Esophagus muscularis mucosa (tissue), 4 donors: ENCODE measurements around the gene PNPO. TPM values are rescaled to one million over a fixed set of nuclear protein-coding genes. Genes with fewer than 3 reads are reported as not detected.

Experiments
- DNase-seq: peaks from one replicate; pipeline ENCODE4 v3.0.0-alpha.2; 2017; ENCODE audit errors: extremely low spot score
- H3K27ac ChIP-seq, 4 donors: fragments of 200-600 bp; sonication (generic); replicated peaks in 1 of 4; 1 replicate in 3 of 4; 2 replicates in 1 of 4; pipeline ENCODE4 v1.5.1; 2016 to 2019; ENCODE audit warnings: mild to moderate bottlenecking in 1 of 4
- H3K27me3 ChIP-seq, 4 donors: fragments of 200-600 bp; sonication (generic); one replicate each; pipeline versions ENCODE4 v1.5.1 to v1.6.0; 2016 to 2019
- H3K36me3 ChIP-seq, 4 donors: fragments of 200-600 bp; sonication (generic); one replicate each; pipeline ENCODE4 v1.5.1; 2016 to 2019
- H3K4me1 ChIP-seq, 4 donors: fragments of 200-600 bp; sonication (generic); one replicate each; pipeline ENCODE4 v1.5.1; 2016 to 2019
- H3K4me3 ChIP-seq, 4 donors: fragments of 200-600 bp; sonication (generic); 1 replicate in 2 of 4; 2 replicates in 2 of 4; pipeline ENCODE4 v1.5.1; 2016 to 2019; ENCODE audit warnings: mild to moderate bottlenecking in 4 of 4, moderate library complexity in 1 of 4
- H3K9me3 ChIP-seq, 4 donors: fragments of 200-600 bp; sonication (generic); 1 replicate in 3 of 4; 2 replicates in 1 of 4; pipeline ENCODE4 v1.5.1; 2016 to 2019
- EP300 ChIP-seq: sonication (generic); formaldehyde crosslinking; IDR thresholded peaks from one replicate; pipeline ENCODE4 v1.6.1; 2017; ENCODE audit warnings: antibody characterized with exemption
- POLR2A ChIP-seq: fragments of 450-650 bp; IDR thresholded peaks from one replicate; pipeline ENCODE4 v1.6.1; 2017; ENCODE audit warnings: antibody characterized with exemption, moderate library complexity, mild to moderate bottlenecking, low read depth
- POLR2AphosphoS5 ChIP-seq, 2 donors: sonication (generic); formaldehyde crosslinking; IDR thresholded peaks; one replicate each; pipeline ENCODE4 v1.6.1; 2017; ENCODE audit warnings: antibody characterized with exemption in 2 of 2
- WGBS: methylation state at CpG from one replicate; pipeline ENCODE4 v1.1.5; 2018; 5-methylcytosine and 5-hydroxymethylcytosine counted together
- intact Hi-C: fragments of 100-400 bp; cut with DNase I; formaldehyde crosslinking; loops from one replicate; pipeline ENCODE4 v1.15.1; 2023
- total RNA-seq, 4 donors: library from RNA; depleted of rRNA; stranded (reverse); fragments of >200 nt; gene quantifications; one replicate each; pipeline versions ENCODE4 v1.1.0 to v1.2.1, GENCODE V29; 2016
- TF ChIP-seq, protein P1 (sequence below), 3 experiments: fragments of 200-600 bp in 2 of 3; fragments of 450-650 bp in 1 of 3; sonication (generic) in 2 of 3; IDR thresholded peaks; one replicate each; pipeline ENCODE4 v1.5.1; 2017 to 2019; ENCODE audit warnings: antibody characterized with exemption in 3 of 3, mild to moderate bottlenecking in 2 of 3, moderate library complexity in 1 of 3

PNPO gene
- total RNA-seq, 4 donors from 2014 or later = 21.2 to 32.8 (median 27.6) TPM

DNA sequence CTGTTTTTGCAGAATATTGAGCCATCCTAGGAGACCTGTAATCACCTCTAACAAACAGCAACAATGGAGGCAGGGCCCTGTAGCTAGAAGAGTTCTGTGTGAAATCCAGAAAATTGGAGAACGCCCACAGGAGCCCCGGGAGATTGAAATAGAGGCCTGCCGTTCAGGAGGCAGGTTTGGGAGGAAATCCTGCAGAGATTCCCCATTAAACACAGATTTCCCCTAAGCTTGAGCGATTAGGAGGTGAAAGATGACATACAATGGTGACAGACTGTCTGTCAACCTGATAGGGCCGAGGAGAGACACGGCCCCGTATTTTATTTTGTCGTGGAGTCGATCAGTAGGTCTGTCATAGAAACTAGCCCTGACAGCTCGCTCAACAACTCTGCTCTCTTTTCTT lies 47.8 kb downstream of the PNPO start:
- peaks cover 0 to 13% (median 12%) of the 10 kb centered on the region in 4 donors for H3K4me1 ChIP-seq
- peaks cover 0 to 1% (median 0%) of the 10 kb centered on the region in 4 donors for H3K36me3 ChIP-seq
- DNase-seq = no peak
- intact Hi-C loops = no loop called here
- H3K4me3 ChIP-seq = no peak overlapping the region
- H3K27me3 ChIP-seq = no peaks in the 10 kb centered on the region
- H3K9me3 ChIP-seq = no peaks in the 10 kb centered on the region
- no peak overlapping the region for H3K27ac ChIP-seq
- TF ChIP-seq POLR2AphosphoS5 (IDR thresholded peaks at IDR 0.05) (no peak), POLR2A (no peak), EP300 (no peak)
- TF ChIP-seq, protein P1, sequence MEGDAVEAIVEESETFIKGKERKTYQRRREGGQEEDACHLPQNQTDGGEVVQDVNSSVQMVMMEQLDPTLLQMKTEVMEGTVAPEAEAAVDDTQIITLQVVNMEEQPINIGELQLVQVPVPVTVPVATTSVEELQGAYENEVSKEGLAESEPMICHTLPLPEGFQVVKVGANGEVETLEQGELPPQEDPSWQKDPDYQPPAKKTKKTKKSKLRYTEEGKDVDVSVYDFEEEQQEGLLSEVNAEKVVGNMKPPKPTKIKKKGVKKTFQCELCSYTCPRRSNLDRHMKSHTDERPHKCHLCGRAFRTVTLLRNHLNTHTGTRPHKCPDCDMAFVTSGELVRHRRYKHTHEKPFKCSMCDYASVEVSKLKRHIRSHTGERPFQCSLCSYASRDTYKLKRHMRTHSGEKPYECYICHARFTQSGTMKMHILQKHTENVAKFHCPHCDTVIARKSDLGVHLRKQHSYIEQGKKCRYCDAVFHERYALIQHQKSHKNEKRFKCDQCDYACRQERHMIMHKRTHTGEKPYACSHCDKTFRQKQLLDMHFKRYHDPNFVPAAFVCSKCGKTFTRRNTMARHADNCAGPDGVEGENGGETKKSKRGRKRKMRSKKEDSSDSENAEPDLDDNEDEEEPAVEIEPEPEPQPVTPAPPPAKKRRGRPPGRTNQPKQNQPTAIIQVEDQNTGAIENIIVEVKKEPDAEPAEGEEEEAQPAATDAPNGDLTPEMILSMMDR (IDR thresholded peaks at IDR 0.05) = no peak
- 83% methylated on average over 10 of the region's 10 CpGs for WGBS

DNA sequence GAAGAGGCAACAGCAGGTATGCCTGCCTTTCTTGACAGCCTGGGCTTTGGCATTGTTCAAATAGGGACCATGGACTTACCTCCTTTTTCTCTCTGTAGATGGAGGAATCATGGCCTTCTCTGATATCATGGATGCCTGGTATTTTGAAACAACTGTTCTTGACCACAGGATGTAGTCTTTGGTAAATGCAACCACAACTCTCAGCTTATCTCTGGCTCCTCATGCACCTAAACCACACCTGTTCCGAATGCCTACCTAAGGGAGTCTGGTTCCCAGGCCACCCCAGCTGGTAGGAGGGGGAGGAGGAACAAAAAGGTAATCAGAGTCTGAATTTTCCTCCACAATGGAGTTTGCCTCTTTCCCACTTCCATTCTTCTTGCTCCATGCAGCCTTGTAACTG lies 48.3 kb downstream of the PNPO start:
- Histone ChIP-seq H3K9me3 (no peaks in the 10 kb centered on the region), H3K4me3 (no peak overlapping the region), H3K27me3 (peaks cover 0 to 2% (median 0%) of the 10 kb centered on the region in 4 donors), H3K4me1 (peaks cover 0 to 13% (median 12%) of the 10 kb centered on the region in 4 donors), H3K36me3 (no peaks in the 10 kb centered on the region), H3K27ac (no peak overlapping the region)
- 100% methylated on average over 1 of the region's 1 CpG for WGBS
- intact Hi-C loops = no loop called here
- DNase-seq = no peak
- TF ChIP-seq POLR2AphosphoS5 (IDR thresholded peaks at IDR 0.05) (no peak), EP300 (no peak), POLR2A (no peak)
- TF ChIP-seq, protein P1 (IDR thresholded peaks at IDR 0.05) = no peak

DNA sequence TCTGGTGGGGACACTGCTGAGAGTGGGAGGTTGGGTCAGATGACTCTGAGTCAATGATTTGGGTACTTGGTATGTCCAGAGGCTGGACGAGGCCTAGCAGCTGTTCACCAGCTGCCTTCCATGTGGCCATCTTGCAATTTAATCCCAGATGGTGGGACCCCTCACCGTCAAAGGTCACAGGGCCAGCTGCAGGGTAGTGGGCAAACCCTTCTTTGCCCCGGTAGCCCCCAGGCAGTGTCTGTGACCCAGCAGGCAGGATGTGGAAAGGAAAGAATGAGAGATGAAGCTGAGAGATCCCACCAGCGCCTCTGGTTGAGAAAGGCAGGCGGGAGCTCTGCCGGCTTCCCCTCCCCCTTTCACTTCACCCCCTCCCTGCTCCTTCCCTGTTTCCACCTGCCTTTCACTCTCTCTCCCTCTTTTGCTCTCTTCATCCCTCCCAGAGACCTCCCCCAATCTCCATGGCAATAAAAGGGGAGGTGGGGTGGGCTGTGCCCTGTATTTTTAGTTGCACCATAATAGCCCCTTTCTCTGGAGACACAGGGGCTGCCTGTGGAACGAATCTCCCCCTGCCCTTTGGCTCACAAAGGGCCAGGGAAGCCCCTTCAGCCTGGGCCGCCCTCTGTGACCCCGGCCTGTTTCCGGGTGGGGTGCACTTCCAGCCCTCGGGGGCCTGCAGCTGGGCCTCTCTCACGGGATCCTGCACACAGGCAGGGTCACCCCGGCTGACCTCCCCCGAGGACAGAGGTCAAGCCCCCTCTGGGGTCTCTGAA lies 49.8 kb downstream of the PNPO start:
- WGBS = 47% methylated on average over 6 of the region's 14 CpGs
- Histone ChIP-seq H3K36me3 (no peaks in the 10 kb centered on the region), H3K9me3 (no peaks in the 10 kb centered on the region), H3K4me1 (peaks cover 0 to 13% (median 12%) of the 10 kb centered on the region in 4 donors), H3K4me3 (no peak overlapping the region), H3K27me3 (peaks cover 0 to 17% (median 0%) of the 10 kb centered on the region in 4 donors), H3K27ac (no peak overlapping the region)
- TF ChIP-seq EP300 = no peak
- no peak for TF ChIP-seq POLR2A
- intact Hi-C loops = no loop called here
- no peak for DNase-seq

DNA sequence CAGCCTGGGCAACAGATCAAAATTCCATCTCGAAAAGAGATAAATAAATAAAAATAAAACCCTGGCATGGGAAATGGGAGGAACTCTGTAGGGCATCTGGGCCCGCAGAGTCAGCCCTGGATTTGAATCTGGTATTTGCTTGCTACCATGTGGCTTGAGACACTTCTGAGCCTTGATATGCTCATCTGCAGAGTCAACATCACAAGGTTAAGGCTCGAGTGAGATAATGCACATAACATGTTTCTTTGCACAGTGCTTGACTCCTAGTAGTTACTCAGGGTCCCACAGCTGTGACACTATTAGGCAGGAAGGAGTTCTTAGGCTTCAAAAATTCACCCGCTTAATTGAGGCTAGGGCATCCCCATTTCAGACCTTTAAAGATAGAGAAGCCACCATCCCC lies 50.8 kb downstream of the PNPO start:
- no peaks in the 10 kb centered on the region for H3K9me3 ChIP-seq
- TF ChIP-seq POLR2AphosphoS5 (IDR thresholded peaks at IDR 0.05) = no peak
- TF ChIP-seq POLR2A = no peak
- TF ChIP-seq EP300 = no peak
- TF ChIP-seq, protein P1 (IDR thresholded peaks at IDR 0.05) = no peak
- H3K36me3 ChIP-seq = no peaks in the 10 kb centered on the region
- no peak for DNase-seq
- no peak overlapping the region for H3K27ac ChIP-seq
- peaks cover 0 to 9% (median 8%) of the 10 kb centered on the region in 4 donors for H3K4me1 ChIP-seq
- peaks cover 0 to 28% (median 0%) of the 10 kb centered on the region in 4 donors for H3K27me3 ChIP-seq
- H3K4me3 ChIP-seq = no peak overlapping the region
- 75% methylated on average over 4 of the region's 4 CpGs for WGBS
- intact Hi-C loops = no loop called here

DNA sequence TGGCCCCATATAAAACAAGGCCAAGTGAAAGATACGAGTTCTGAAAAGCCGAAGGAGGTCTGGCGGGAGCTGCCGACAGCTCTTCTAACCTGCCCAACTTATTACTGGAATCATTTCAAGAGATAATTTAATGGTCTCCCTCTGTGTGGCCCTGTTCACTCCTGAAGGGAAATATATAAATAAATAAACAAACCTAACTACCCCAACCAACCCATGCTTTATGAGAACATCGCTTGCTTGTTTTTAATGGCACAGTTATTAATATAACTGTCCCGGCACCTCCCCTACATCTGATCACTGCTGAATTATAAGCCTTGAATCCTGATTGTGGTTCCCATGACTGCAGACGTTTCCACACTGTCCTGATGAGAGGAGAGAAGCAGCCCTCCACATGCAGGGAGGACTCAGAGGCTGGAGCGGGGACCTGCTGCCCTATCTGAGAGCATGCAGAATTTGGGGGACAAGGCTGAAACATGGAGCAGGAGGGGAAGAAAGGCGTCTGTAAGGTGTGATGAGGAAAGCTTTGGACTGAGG lies 51.7 kb downstream of the PNPO start:
- Histone ChIP-seq H3K4me1 (peaks cover 0 to under 1% (median 0%) of the 10 kb centered on the region in 4 donors), H3K9me3 (no peaks in the 10 kb centered on the region), H3K27ac (no peak overlapping the region), H3K4me3 (no peak overlapping the region), H3K36me3 (no peaks in the 10 kb centered on the region), H3K27me3 (peaks cover 0 to 36% (median 0%) of the 10 kb centered on the region in 4 donors)
- WGBS = 68% methylated on average over 9 of the region's 9 CpGs
- no peak for DNase-seq
- no peak for TF ChIP-seq POLR2A
- TF ChIP-seq EP300 = no peak
- no peak for TF ChIP-seq POLR2AphosphoS5 (IDR thresholded peaks at IDR 0.05)
- TF ChIP-seq, protein P1 (IDR thresholded peaks at IDR 0.05) = no peak
- intact Hi-C loops = no loop called here
